Activated CD8-positive, alpha-beta T cell treated with anti-CD3 and anti-CD28 coated beads for 36 hours (primary cell): ENCODE measurements around the gene WNK4. TPM values are rescaled to one million over a fixed set of nuclear protein-coding genes. Genes with fewer than 3 reads are reported as not detected.

Source experiments
- ATAC-seq: fragments of 200-7000 bp; cut with Tn5 transposase; one replicate; pipeline ENCODE4 v1.10.0; 2021; ENCODE audit warnings: mild to moderate bottlenecking, moderate library complexity
- CTCF ChIA-PET: fragments of 350-600 bp; sonication (Branson Sonifier 250); formaldehyde crosslinking; loops from one replicate; lab custom pipeline; 2021; ENCODE audit warnings: antibody characterized with exemption; lab: Charles Lee
- POLR2A ChIA-PET: fragments of 350-600 bp; sonication (Branson Sonifier 250); formaldehyde crosslinking; loops from one replicate; lab custom pipeline; 2021; ENCODE audit warnings: antibody characterized with exemption; lab: Charles Lee
- DNase-seq: peaks from one replicate; pipeline ENCODE4 v3.0.0-alpha.2; 2020
- H3K27ac Mint-ChIP-seq: one replicate; pipeline ENCODE4 v1.8.0; 2021; ENCODE audit warnings: mild to moderate bottlenecking, mixed read lengths
- H3K27me3 Mint-ChIP-seq: one replicate; pipeline ENCODE4 v1.8.0; 2021; ENCODE audit warnings: mixed read lengths
- H3K36me3 Mint-ChIP-seq: one replicate; pipeline ENCODE4 v1.8.0; 2021; ENCODE audit warnings: low read depth, mixed read lengths
- H3K4me1 Mint-ChIP-seq: one replicate; pipeline ENCODE4 v1.8.0; 2021; ENCODE audit warnings: low read depth, mixed read lengths
- H3K4me3 Mint-ChIP-seq: one replicate; pipeline ENCODE4 v1.8.0; 2021; ENCODE audit warnings: mild to moderate bottlenecking, moderate library complexity, mixed read lengths
- H3K9me3 Mint-ChIP-seq: one replicate; pipeline ENCODE4 v1.8.0; 2021; ENCODE audit warnings: mixed read lengths
- intact Hi-C: fragments of 100-400 bp; cut with micrococcal nuclease; formaldehyde crosslinking; loops from one replicate; pipeline ENCODE4 v1.10.0; 2022
- total RNA-seq, 2 experiments: library from RNA; stranded (reverse); gene quantifications; one replicate each; pipeline ENCODE4 v1.2.3, GENCODE V29; 2021
- TF ChIP-seq, protein P1 (sequence below): fragments of 200-600 bp; IDR thresholded peaks from one replicate; pipeline ENCODE4 v1.8.0; 2022; ENCODE audit warnings: antibody characterized with exemption, mild to moderate bottlenecking

Gene WNK4
- total RNA-seq, 2 experiments from 2014 or later = 0.65 to 0.72 TPM

DNA sequence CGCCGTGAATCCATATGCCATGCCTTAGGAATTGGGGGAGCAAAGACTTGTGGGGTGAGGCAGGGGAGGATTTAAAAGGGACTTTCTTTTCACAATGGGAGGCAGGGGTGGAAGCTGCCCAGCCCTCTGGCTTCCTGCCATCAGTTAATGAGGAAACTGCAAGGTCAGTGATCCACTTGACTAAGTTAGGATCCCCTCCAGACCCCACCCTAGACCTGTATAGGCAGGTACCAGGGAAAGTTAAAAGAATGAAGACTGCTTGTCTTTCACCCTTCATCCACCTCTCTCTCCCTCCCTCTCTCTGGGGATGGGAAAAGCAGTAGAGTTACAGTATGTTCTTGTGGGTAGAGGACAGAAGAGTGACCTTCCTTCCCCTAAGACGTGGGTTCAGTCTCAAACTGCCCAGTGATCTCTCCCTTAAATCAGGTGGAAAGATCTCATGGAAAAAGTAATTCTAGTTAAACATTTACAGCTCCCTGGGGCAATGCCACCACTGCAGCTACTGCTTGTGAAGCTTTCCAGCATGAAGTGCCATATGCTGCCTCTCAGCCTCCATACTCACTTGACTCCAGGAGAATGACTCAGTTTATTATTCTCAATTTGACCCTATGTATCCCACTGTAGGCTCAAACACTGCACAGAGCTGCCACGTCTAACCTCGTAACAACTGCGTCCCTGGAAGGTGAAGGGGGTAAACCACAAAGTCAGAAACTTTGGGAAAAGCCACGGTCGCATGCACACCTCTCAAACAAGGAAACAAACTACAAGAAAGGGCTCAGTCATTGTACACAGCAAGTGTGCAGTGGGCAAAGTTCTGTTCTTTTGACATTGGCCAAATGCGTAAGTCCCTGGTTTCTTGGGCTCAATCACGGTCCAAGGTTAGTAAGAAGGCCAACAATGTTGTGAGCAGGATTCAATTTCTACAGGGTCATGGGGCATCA is 16.9 kb downstream of the WNK4 start:
- Mint-ChIP-seq H3K4me1 (peaks cover 16% of the 10 kb centered on the region), H3K27ac (peak overlapping the region; percentile 9), H3K4me3 (peak overlapping the region; percentile 92), H3K9me3 (peaks cover 2% of the 10 kb centered on the region), H3K36me3 (peaks cover 10% of the 10 kb centered on the region), H3K27me3 (no peaks in the 10 kb centered on the region)
- no peak for ATAC-seq
- DNase-seq = no peak
- ChIA-PET POLR2A (interaction anchor here (0.6 to 1.8 kb wide), 6 partner anchors 14 to 167 kb away, joined by 3 to 4 read pairs (median 4); partner anchors contain the start of gene AARSD1), CTCF (interaction anchor here (1.0 to 2.3 kb wide), 6 partner anchors 19 to 219 kb away, joined by 3 to 11 read pairs (median 4); partner anchors contain the start of gene VPS25)
- TF ChIP-seq, protein P1, sequence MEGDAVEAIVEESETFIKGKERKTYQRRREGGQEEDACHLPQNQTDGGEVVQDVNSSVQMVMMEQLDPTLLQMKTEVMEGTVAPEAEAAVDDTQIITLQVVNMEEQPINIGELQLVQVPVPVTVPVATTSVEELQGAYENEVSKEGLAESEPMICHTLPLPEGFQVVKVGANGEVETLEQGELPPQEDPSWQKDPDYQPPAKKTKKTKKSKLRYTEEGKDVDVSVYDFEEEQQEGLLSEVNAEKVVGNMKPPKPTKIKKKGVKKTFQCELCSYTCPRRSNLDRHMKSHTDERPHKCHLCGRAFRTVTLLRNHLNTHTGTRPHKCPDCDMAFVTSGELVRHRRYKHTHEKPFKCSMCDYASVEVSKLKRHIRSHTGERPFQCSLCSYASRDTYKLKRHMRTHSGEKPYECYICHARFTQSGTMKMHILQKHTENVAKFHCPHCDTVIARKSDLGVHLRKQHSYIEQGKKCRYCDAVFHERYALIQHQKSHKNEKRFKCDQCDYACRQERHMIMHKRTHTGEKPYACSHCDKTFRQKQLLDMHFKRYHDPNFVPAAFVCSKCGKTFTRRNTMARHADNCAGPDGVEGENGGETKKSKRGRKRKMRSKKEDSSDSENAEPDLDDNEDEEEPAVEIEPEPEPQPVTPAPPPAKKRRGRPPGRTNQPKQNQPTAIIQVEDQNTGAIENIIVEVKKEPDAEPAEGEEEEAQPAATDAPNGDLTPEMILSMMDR = no peak
- intact Hi-C loops = no loop called here

DNA sequence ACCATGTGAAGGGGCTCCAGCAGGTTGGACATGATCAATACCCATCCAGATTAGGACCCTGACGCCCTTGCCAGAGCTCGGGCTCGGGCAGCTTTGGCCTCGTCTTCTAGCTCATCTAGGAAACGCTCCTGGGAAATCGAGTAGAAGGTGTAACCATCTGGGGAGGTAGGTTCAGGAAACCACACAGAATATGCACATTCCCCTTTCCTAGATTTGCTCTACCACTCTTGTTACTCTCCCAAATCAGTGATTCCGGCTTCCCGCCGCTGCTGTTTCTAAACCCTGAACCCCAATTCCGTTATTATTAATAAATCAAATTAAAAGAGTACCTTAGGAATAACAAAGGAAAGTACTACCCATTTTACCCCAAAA is 17.6 kb downstream of the WNK4 start:
- no peaks in the 10 kb centered on the region for H3K27me3 Mint-ChIP-seq
- peaks cover 10% of the 10 kb centered on the region for H3K36me3 Mint-ChIP-seq
- peak overlapping the region; percentile 92 for H3K4me3 Mint-ChIP-seq
- ATAC-seq (no peak), DNase-seq (no peak)
- peak overlapping the region; percentile 78 for H3K27ac Mint-ChIP-seq
- ChIA-PET CTCF (interaction anchor here (1.0 to 2.3 kb wide), 6 partner anchors 19 to 220 kb away, joined by 3 to 11 read pairs (median 4); partner anchors contain the start of gene VPS25), POLR2A (interaction anchor here (0.7 to 1.8 kb wide), 6 partner anchors 14 to 1080 kb away, joined by 3 to 4 read pairs (median 4); partner anchors contain the start of gene AARSD1)
- H3K9me3 Mint-ChIP-seq = peaks cover 2% of the 10 kb centered on the region
- peaks cover 16% of the 10 kb centered on the region for H3K4me1 Mint-ChIP-seq
- intact Hi-C loops = no loop called here
- TF ChIP-seq, protein P1 = no peak

DNA sequence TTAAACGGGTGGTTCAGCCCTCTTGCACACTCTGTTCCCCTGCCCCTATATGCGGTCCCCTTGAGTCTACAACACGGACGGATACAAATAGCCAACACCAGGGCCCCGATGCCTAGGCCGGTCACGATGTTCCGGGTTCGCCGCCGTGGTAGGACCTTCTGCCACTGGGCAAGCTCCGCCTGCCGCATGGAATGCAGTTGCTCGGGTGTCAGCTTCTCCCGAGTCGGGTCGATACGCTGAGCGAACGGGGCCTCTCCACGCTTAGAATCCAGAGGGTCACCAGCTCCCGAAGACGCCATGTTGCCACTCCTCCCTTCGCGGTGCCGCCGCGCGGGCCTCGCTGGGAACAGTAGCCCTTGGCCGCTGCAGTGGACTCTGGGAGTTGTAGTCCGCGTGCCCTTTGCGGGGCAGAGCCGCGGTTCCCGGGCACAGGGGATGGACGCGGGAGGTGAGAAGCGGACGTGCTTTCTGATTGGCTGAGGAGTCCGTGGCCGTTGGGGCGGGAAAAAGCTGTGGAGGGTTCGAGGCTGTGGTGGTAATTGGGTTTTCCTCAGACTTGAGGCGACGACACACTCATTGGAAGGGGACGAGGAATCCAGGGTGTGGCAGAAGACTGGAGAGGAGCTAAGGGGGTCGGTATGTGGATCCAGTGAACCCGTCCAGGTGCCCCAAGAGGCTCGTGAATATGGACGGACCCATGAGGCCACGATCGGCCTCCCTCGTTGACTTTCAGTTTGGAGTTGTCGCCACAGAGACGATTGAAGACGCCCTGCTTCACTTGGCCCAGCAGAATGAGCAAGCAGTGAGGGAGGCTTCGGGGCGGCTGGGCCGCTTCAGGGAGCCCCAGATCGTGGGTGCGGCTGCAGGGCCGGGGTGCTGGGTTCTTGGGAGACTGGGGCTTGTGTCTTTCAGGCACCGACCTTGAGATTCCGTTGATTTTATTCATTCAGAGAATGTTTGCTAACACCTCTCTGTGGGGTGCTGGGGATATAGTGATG is 18.3 kb downstream of the WNK4 start, which contains the start of the genes CNTD1 and COA3:
TSS of gene CNTD1 (plus strand) at position 479 of the 998 bp plus-strand sequence. CDS start at position 686, 207 bp downstream.
TSS of gene COA3 (minus strand) at position 322 of the 998 bp plus-strand sequence. CDS start at position 299, 23 bp downstream.
- Mint-ChIP-seq H3K9me3 (peaks cover 2% of the 10 kb centered on the region), H3K36me3 (peaks cover 10% of the 10 kb centered on the region), H3K4me1 (peaks cover 16% of the 10 kb centered on the region), H3K27me3 (no peaks in the 10 kb centered on the region), H3K4me3 (peak within 1 kb of the TSS; percentile 92), H3K27ac (peak within 1 kb of the TSS; percentile 78)
- ATAC-seq = peak; percentile 100
- ChIA-PET CTCF (interaction anchor here (1.0 to 2.3 kb wide), 5 partner anchors 20 to 38 kb away, joined by 3 to 11 read pairs (median 4); partner anchors contain the start of gene VPS25), POLR2A (interaction anchor here (0.6 to 1.8 kb wide), 7 partner anchors 15 to 1079 kb away, joined by 3 to 4 read pairs (median 3); partner anchors contain the start of gene AARSD1)
- TF ChIP-seq, protein P1 = no peak
- intact Hi-C loops = no loop called here
- DNase-seq = peak; percentile 91

DNA sequence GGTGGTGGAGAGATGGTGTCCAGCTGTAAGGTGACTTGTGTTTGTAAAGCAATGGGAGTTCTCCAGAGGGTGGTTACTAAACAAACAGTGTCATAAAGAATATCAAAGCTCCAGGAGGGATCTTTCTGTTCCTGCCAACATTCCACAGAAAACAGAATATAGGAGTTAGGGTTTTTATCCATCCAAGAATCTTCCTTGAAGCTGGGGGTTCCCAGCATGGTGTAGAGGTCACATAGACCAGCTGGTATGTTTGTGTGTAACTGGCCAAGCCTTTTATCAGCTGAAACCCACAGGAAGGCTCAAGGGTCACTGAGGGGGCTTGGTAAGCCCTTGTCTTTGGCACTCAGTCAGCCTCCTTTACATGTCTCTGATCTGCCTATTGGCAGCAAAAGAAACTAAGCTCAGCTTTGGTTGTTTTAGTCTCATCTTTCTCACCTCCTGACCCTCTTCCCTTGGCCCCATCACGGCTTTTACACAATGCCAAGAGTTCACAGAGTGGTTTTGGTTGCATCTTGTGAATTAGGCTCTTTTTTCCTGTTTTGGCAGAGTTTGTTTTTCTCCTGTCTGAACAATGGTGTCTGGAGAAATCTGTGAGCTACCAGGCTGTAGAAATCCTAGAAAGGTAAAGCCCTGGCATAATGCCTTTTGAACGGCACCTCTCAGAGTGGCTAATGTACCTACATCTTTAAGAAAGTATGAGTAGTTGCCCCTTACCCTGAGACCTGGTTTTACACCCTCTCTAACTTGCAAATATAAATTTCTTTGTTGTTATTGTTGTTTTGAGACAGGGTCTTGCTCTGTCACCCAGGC is 22.9 kb downstream of the WNK4 start:
- peaks cover 2% of the 10 kb centered on the region for H3K9me3 Mint-ChIP-seq
- intact Hi-C loops = no loop called here
- no peak for ATAC-seq
- no peaks in the 10 kb centered on the region for H3K27me3 Mint-ChIP-seq
- peaks cover 3% of the 10 kb centered on the region for H3K36me3 Mint-ChIP-seq
- POLR2A ChIA-PET = interaction anchor here (0.6 to 1.2 kb wide), 2 partner anchors 9 to 512 kb away, joined by 3 to 4 read pairs; no protein-coding TSS in a partner anchor
- no peak overlapping the region for H3K4me3 Mint-ChIP-seq
- no peak overlapping the region for H3K27ac Mint-ChIP-seq
- TF ChIP-seq, protein P1 = no peak
- no peak for DNase-seq
- H3K4me1 Mint-ChIP-seq = peaks cover 3% of the 10 kb centered on the region
- CTCF ChIA-PET = interaction anchor here (1.1 to 5.3 kb wide), 5 partner anchors 12 to 40 kb away, joined by 3 to 36 read pairs (median 7); partner anchors contain the start of gene BECN1
